HL-60 (cell line): ENCODE results near the gene CCM2L.

Experiments
- DNase-seq, 2 experiments: peaks; one replicate each; pipeline ENCODE4 v3.0.0-alpha.2; 2010 to 2020; ENCODE audit warnings: low read depth in 1 of 2, low spot score in 1 of 2
- H3K27ac ChIP-seq: fragments of 250-450 bp; sonication (Bioruptor Pico); replicated peaks from 2 replicates; pipeline ENCODE4 v1.5.1; 2020; ENCODE audit warnings: mild to moderate bottlenecking, moderate library complexity
- H3K27me3 ChIP-seq: fragments of 250-450 bp; sonication (Bioruptor Pico); 2 replicates; pipeline ENCODE4 v1.5.1; 2021; ENCODE audit warnings: mild to moderate bottlenecking, moderate library complexity; ENCODE audit not compliant: insufficient read depth, poor library complexity, severe bottlenecking
- H3K4me3 ChIP-seq: replicated peaks from 2 replicates; pipeline ENCODE4 v1.5.1; 2011; ENCODE audit warnings: mild to moderate bottlenecking, control low read depth, low read length; ENCODE audit not compliant: insufficient read depth
- CTCF ChIP-seq: IDR thresholded peaks from one replicate; pipeline ENCODE4 v1.5.1; 2011; ENCODE audit warnings: low read length, control low read depth, inconsistent platforms; ENCODE audit not compliant: insufficient read depth
- GABPA ChIP-seq: IDR thresholded peaks from 2 replicates; pipeline ENCODE4 v1.6.1; 2012; ENCODE audit warnings: low read depth
- POLR2AphosphoS5 ChIP-seq: IDR thresholded peaks from 2 replicates; pipeline ENCODE4 v1.6.1; 2012; ENCODE audit warnings: low read depth
- REST ChIP-seq: IDR thresholded peaks from 2 replicates; pipeline ENCODE4 v1.6.1; 2012; ENCODE audit warnings: low read depth; ENCODE audit not compliant: insufficient replicate concordance
- SPI1 ChIP-seq: IDR thresholded peaks from 2 replicates; pipeline ENCODE4 v1.6.1; 2012; ENCODE audit warnings: low read depth, mild to moderate bottlenecking, borderline replicate concordance

The CCM2L gene

GRCh38 chr20:31974951-31975487 is 35.2 kb upstream of the CCM2L start:
- Histone ChIP-seq H3K27ac (no peak overlapping the region), H3K4me3 (no peak overlapping the region), H3K27me3 (peaks cover 10% of the 10 kb centered on the region)
- no peak for DNase-seq
- no peak for TF ChIP-seq SPI1
- no peak for TF ChIP-seq CTCF
- no peak for TF ChIP-seq GABPA
- no peak for TF ChIP-seq REST
- no peak for TF ChIP-seq POLR2AphosphoS5

- no peak for TF ChIP-seq POLR2AphosphoS5
- TF ChIP-seq REST, result no peak
- TF ChIP-seq SPI1, result no peak
- peaks cover 4% of the 10 kb centered on the region for H3K27me3 ChIP-seq
- no peak overlapping the region for H3K4me3 ChIP-seq
- no peak overlapping the region for H3K27ac ChIP-seq
- DNase-seq, result no peak
These were observed 34.4 kb upstream of the CCM2L start for GRCh38 chr20:31975874-31976273.

- Histone ChIP-seq H3K27ac (no peak overlapping the region), H3K4me3 (no peak overlapping the region), H3K27me3 (no peaks in the 10 kb centered on the region)
- DNase-seq, result no peak
- TF ChIP-seq POLR2AphosphoS5, result no peak
- TF ChIP-seq GABPA, result no peak
- TF ChIP-seq CTCF, result no peak
- TF ChIP-seq REST, result no peak
- no peak for TF ChIP-seq SPI1
These were observed 33.2 kb upstream of the CCM2L start for GRCh38 chr20:31977080-31977479.
